OCI-LY1 (cell line): ENCODE results near the gene CBX8.

Source experiments
- H2AFZ ChIP-seq: fragments of 200-600 bp; sonication (generic), shearing (Covaris generic); 2 replicates; pipeline ENCODE4 v1.6.0; 2014; ENCODE audit warnings: antibody characterized with exemption, mild to moderate bottlenecking, low read length
- H3F3A ChIP-seq: fragments of 200-600 bp; sonication (generic), shearing (Covaris generic); 2 replicates; pipeline ENCODE4 v1.6.0; 2014; ENCODE audit warnings: mild to moderate bottlenecking, antibody characterized with exemption, low read length, moderate library complexity; ENCODE audit not compliant: insufficient read depth
- H3K27ac ChIP-seq: fragments of 200-600 bp; sonication (generic); 2 replicates; pipeline ENCODE4 v1.5.1; 2014; ENCODE audit warnings: low read length, mixed run types, mild to moderate bottlenecking, low read depth; ENCODE audit not compliant: poor library complexity, severe bottlenecking
- H3K27me3 ChIP-seq: fragments of 200-600 bp; sonication (generic); 2 replicates; pipeline ENCODE4 v1.6.0; 2014; ENCODE audit warnings: antibody characterized with exemption, mild to moderate bottlenecking, low read length, moderate library complexity; ENCODE audit not compliant: insufficient read depth
- H3K36me3 ChIP-seq: fragments of 200-600 bp; sonication (generic); 2 replicates; pipeline ENCODE4 v1.6.1; 2014; ENCODE audit warnings: mild to moderate bottlenecking, antibody characterized with exemption, low read length, moderate library complexity, mixed read lengths; ENCODE audit not compliant: insufficient read depth
- H3K4me1 ChIP-seq: fragments of 200-600 bp; sonication (generic); 2 replicates; pipeline ENCODE4 v1.5.1; 2014; ENCODE audit warnings: mild to moderate bottlenecking, low read length, moderate library complexity; ENCODE audit not compliant: insufficient read depth, severe bottlenecking
- H3K4me2 ChIP-seq: fragments of 200-600 bp; sonication (generic), shearing (Covaris generic); 2 replicates; pipeline ENCODE4 v1.6.1; 2014; ENCODE audit warnings: low read length
- H3K4me3 ChIP-seq: fragments of 200-600 bp; sonication (generic); 2 replicates; pipeline ENCODE4 v1.5.1; 2014; ENCODE audit warnings: low read length, low read depth, mild to moderate bottlenecking, mixed read lengths; ENCODE audit not compliant: poor library complexity, severe bottlenecking
- H3K79me2 ChIP-seq: fragments of 200-600 bp; shearing (Covaris generic); 2 replicates; pipeline ENCODE4 v1.6.1; 2016; ENCODE audit warnings: mixed run types, low read length, mixed read lengths; ENCODE audit not compliant: insufficient read depth
- H3K9ac ChIP-seq: fragments of 200-600 bp; sonication (generic), shearing (Covaris generic); 2 replicates; pipeline ENCODE4 v1.6.1; 2014; ENCODE audit warnings: mild to moderate bottlenecking, low read length, mixed read lengths
- H3K9me2 ChIP-seq: fragments of 200-600 bp; sonication (generic), shearing (Covaris generic); 2 replicates; pipeline ENCODE4 v1.6.1; 2014; ENCODE audit warnings: low read depth, mild to moderate bottlenecking, low read length, mixed read lengths
- H3K9me3 ChIP-seq: fragments of 200-600 bp; shearing (Covaris generic); 2 replicates; pipeline ENCODE4 v1.6.1; 2014; ENCODE audit warnings: low read length, mixed read lengths
- H4K20me1 ChIP-seq: fragments of 200-600 bp; sonication (generic), shearing (Covaris generic); 2 replicates; pipeline ENCODE4 v1.6.0; 2016; ENCODE audit warnings: mild to moderate bottlenecking, low read length; ENCODE audit not compliant: insufficient read depth
- CTCF ChIP-seq: fragments of 200-600 bp; sonication (generic), shearing (Covaris generic); IDR thresholded peaks from 2 replicates; pipeline ENCODE4 v1.5.1; 2017; ENCODE audit warnings: mild to moderate bottlenecking, antibody characterized with exemption, low read length, moderate library complexity, mixed read lengths
- EZH2 ChIP-seq: fragments of 200-600 bp; sonication (generic), shearing (Covaris generic); IDR thresholded peaks from 2 replicates; pipeline ENCODE4 v1.8.0; 2017; ENCODE audit warnings: borderline replicate concordance, mixed run types, mild to moderate bottlenecking, antibody characterized with exemption, low read length, moderate library complexity, mixed read lengths

Gene CBX8

GRCh38 chr17:79818026-79818758, 21.3 kb upstream of the CBX8 start:
- Histone ChIP-seq H3K36me3 (no peaks in the 10 kb centered on the region), H3K79me2 (no peaks in the 10 kb centered on the region), H3K4me3 (no peak overlapping the region), H3K9me3 (no peaks in the 10 kb centered on the region), H3K4me1 (peaks cover 22% of the 10 kb centered on the region), H3K9me2 (no peaks in the 10 kb centered on the region), H3K9ac (no peak overlapping the region), H4K20me1 (no peaks in the 10 kb centered on the region), H3K4me2 (0 out of 2 replicates have a peak overlapping the region, but pooled peaks have one; percentile 5), H3K27me3 (no peaks in the 10 kb centered on the region; the same call in 1 of the 2 replicates), H2AFZ (no peak overlapping the region), H3F3A (no peaks in the 10 kb centered on the region), H3K27ac (no peak overlapping the region)
- TF ChIP-seq CTCF (peak; percentile 16; the same call in 1 of the 2 replicates), EZH2 (no peak)

- no peak for TF ChIP-seq CTCF
- no peak for TF ChIP-seq EZH2
- Histone ChIP-seq H3K79me2 (no peaks in the 10 kb centered on the region), H3K4me3 (no peak overlapping the region), H3F3A (no peaks in the 10 kb centered on the region), H3K9ac (no peak overlapping the region), H3K36me3 (no peaks in the 10 kb centered on the region), H3K9me3 (no peaks in the 10 kb centered on the region), H3K9me2 (no peaks in the 10 kb centered on the region), H3K4me1 (peaks cover 43% of the 10 kb centered on the region), H2AFZ (no peak overlapping the region), H3K27ac (no peak overlapping the region), H3K4me2 (no peak overlapping the region), H4K20me1 (no peaks in the 10 kb centered on the region), H3K27me3 (no peaks in the 10 kb centered on the region)
Observed at GRCh38 chr17:79815836-79816461, 19.1 kb upstream of the CBX8 start.

GRCh38 chr17:79814974-79815835, 18.3 kb upstream of the CBX8 start:
- Histone ChIP-seq H2AFZ (no peak overlapping the region), H3K4me3 (no peak overlapping the region), H3K9me2 (no peaks in the 10 kb centered on the region), H3K4me1 (peaks cover 49% of the 10 kb centered on the region), H3K36me3 (no peaks in the 10 kb centered on the region), H3K9me3 (no peaks in the 10 kb centered on the region), H3K4me2 (no peak overlapping the region), H4K20me1 (no peaks in the 10 kb centered on the region), H3K27ac (no peak overlapping the region), H3K79me2 (no peaks in the 10 kb centered on the region), H3K9ac (no peak overlapping the region), H3F3A (no peaks in the 10 kb centered on the region), H3K27me3 (no peaks in the 10 kb centered on the region)
- no peak for TF ChIP-seq CTCF
- no peak for TF ChIP-seq EZH2
